Stimulated activated CD4-positive, alpha-beta T cell treated with anti-CD3 and anti-CD28 coated beads, Interleukin-1b, Interleukin-23, amount 100 ng/mL, for 24 hours (primary cell): ENCODE measurements around the gene PROSER1.
"Not testable (repeated sequence)": the region's sequence is repeated elsewhere in the genome, so short reads cannot be mapped to it uniquely, and the experiment has no call there.

Experiments used
- DNase-seq, 4 experiments: peaks; one replicate each; pipeline ENCODE4 v3.0.0-alpha.2; 2020; ENCODE audit warnings: low read depth in 4 of 4, low spot score in 1 of 4

PROSER1 gene

DNA sequence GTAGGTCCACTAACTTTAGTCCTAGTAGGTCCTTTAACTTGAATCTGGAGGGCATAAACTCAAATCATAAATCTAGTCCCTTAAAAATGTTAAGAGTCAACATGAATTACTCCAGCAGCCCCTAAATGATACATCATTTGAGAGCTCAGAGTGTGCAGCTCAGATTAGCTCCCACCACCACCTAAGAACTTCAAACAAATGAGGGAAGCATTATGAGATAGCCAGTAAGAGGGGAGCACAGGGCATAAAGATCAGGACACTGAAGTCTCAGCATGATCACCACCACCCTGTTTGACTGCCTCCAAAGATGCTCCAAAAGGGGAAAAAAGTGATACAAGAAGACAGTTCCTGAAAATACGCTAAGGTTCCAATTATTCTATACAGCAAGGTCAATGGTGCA lies 5.7 kb downstream of the PROSER1 start:
- no peak for DNase-seq

DNA sequence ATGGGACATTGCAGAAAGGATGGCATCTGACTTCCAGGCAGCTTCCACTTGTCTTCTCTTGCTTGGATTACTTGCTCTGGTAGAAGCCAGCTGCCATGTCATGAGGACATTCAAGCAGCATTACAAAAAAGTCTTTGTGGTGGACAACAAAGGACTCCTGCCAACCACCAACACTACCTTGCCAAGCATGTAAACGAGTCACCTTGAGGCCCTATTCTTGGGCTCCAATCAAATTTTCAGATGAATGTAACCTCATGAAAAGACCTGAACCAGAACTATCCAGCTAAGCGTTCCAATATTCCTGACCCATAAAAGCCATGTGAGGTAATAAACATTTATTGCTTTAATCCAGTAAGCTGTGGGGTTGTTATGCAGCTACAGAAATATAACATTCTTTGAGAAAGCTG lies 12.5 kb downstream of the PROSER1 start:
- no peak for DNase-seq

DNA sequence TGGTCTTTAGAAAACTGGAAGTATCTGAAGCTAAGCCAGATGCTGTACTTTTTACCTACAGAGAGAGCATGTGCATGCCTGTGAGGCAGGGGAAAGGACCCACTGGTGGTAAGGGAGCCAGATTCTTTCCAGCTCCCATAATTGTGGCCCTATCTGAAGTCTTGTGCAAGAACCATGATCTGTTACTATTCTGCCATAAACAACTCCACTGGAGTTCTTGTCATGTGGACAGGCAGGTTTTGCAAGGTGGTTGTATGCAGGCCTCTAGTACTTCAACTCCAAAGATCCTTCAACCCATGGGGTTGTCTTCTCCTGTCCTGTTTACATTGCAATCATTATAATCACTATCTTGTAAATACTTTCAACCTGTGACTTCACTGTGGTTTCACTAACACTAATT lies 14.1 kb downstream of the PROSER1 start:
- no peak for DNase-seq

DNA sequence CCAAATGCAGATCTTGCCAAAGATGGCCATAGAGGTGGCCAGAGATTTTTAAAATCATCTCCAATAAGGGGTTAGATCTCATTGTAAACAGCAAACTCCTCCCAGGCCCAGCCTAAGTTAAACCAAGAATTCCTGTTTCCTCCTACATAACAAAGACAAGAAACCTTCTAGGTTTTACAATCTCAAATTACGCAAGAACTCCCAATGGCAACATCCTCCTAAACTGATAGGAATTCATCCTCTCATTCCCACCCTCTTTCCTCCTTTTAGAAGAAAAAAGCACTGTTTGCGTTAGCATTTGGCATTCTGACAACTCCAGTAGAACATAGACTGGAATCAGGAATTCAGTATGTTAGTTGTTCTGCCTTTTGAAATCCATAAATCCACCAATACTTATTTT lies 14.6 kb downstream of the PROSER1 start:
- no peak for DNase-seq

DNA sequence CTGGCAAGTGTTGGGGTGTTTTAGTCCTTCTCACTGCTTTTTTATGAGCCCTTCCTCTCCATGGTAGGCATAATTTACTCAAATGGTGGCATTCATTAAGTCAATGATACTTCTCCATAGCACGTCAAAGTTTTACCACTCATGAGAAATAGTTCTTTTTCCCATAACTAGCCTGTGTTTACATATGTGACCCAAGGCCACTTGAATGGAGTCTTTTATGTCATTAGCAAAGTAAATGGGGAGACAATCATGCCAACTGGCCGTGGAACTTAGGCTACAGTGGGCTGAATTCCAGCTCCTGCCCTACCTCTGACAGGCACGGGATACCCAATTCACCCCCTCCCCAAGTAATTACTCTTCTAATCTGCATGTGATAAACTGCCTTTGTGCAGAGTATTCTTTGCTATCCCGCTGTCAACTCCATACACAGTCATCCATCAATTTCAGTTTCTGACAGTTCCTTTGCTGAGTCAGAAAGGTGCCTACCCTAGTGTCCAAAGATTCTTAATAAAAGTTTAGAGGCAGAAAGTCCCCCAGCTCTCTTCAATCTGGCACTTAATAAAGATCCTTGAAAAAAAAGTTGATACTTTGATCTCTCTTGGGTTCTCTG lies 16.9 kb downstream of the PROSER1 start:
- DNase-seq, result no peak

DNA sequence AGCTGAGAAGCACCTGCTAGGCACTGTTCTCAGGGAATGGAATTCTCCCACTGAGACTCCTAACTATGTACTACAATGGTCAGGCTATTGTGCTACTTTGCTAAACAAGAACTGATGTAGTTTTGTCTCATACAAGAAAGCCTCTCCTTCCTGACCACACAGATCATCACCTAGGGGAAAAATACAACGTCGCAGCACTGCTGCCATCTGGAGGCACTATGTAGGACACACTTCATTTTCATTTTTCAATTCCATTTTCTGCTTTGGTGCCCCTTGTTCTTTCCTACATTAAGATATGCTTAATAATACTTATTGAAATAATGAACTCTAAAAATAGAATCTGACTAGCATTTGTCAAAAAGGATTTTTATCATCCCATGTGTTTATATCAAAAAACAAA lies 21.1 kb downstream of the PROSER1 start:
- no peak for DNase-seq

DNA sequence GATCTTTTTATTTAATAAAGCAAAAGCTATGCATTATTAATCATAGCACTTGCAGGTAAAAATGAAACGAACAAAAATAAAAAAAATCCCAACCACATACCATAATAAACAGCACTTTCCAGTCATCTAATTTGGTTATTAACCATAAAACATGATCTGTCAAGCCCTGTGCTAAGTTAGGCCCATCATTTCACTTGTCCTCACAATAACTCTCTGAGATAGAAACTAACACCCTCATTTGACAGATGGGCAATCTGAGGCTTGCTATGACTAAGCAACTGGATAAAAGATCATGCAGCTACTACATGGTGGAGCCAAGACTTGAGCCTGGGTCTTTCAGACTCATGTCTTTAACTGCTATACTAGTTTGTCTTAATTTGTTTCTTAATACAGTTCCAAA lies 21.8 kb downstream of the PROSER1 start:
- DNase-seq, result no peak

DNA sequence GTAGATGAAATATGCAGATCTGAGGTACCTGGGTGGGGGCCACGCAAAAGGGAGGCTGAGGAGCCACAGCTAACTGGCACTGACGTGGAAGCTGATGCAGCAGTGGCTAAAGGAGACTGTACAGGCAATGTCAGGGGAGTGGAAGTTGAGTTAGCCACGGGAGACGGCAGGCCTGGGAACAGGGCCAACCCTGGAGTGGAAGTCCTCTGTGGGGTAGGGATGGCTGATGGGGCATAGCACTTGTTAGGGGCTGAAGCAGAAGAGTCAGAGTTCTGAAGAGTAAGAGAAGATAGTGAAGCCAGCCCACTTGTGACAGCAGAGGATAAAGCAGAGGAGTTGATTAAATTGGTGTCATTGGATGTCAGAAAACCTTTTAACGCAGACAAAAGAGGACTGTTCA lies 24.4 kb downstream of the PROSER1 start:
- DNase-seq, result no peak

DNA sequence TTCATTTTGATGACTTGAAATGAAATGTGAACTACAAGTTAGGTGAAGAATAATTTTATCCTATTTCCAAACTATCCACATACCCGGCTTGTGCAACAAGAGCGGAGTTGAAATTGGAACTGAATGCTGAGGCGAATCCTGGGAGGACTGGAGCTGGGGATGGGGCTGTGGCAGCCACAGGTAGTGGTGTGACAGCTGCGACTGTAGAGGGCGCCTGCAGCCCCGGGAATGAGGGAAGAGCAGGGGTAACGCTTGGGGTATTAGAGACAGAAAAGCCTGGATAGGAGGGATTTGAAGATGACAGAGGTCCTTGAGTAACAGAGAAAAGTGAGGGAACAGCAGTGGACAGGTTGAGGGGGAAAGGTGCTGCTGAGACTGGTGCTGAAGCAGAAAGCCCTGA lies 25.3 kb downstream of the PROSER1 start:
- DNase-seq, result no peak

DNA sequence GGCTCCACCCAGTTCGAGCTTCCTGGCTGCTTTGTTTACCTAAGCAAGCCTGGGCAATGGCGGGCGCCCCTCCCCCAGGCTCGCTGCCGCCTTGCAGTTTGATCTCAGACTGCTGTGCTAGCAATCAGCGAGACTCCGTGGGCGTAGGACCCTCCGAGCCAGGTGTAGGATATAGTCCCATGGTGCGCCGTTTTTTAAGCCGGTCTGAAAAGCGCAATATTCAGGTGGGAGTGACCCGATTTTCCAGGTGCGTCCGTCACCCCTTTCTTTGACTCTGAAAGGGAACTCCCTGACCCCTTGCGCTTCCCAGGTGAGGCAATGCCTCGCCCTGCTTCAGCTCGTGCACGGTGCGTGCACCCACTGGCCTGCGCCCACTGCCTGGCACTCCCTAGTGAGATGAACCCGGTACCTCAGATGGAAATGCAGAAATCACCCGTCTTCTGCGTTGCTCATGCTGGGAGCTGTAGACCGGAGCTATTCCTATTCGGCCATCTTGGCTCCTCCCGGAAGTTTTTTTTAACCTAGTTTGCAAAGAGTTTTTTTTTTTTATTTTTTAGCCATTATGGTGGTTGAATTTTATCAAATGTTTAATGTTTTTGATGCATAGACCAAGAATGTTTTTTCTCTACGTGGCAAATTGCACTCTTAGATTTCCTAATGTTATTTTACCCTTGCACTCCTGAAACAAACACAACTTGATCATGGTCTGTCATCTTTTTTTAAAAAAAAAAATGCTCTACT lies 31.3 kb downstream of the PROSER1 start:
- DNase-seq, result not testable (repeated sequence)

DNA sequence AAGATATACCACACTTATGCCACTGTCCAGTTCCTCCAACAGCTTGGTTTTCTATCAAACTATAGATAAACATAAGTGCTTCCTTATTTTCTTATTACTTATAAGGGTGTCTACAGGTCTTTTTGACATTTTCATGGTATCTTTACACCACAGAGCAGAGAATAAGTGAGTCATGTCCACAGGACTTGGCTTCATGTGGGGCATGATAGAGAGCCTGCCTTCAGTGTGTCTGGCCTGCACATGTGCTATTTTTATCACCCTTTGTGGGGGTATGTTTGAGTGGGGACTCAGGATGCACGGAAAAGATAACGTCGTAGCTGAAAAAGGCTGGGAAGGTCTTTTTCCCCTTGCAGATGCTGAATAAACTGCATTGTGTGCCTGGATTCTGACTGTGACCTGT lies 39.1 kb downstream of the PROSER1 start:
- no peak for DNase-seq

DNA sequence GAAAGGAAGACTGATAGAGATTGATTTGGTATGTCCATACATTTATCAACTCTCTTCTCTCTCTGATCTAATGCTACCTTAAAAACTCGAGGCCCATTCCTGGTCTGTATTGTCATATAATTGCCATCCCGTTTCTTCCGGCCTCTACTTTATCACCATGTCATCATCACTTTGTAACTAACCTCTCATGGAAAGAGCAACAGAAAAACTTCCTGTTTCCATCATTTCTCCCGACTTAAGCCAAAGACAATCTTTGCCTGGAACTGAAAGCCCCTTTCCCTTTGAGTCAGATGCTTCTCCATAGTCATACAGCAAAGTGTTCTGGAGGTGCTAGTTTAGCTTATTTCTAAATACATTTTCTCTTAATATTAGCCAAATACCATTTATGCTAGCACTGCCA lies 44.5 kb downstream of the PROSER1 start:
- no peak for DNase-seq

DNA sequence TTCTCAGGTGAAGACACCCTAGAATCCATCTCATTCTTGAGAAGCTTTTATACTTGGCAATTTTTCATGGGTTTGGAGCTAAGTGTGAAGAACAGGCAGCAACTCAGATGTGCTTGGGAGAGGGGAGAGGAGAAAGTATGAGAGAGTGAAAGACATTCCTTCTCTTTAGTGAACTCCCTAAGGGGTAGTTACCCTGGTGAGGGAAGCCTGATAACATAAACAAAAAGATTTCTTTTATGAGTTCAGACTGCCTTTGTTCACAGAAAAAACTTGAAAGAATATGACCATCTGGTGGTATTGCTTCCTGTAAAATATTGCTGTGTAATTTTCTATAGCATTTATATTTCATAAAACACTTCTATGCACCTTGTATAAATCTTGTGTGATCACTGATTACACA lies 47.2 kb downstream of the PROSER1 start, which contains the start of gene STOML3:
TSS of gene STOML3 (minus strand) at position 139 of the 400 bp plus-strand sequence. CDS start at position 29, 110 bp downstream.
- no peak for DNase-seq

DNA sequence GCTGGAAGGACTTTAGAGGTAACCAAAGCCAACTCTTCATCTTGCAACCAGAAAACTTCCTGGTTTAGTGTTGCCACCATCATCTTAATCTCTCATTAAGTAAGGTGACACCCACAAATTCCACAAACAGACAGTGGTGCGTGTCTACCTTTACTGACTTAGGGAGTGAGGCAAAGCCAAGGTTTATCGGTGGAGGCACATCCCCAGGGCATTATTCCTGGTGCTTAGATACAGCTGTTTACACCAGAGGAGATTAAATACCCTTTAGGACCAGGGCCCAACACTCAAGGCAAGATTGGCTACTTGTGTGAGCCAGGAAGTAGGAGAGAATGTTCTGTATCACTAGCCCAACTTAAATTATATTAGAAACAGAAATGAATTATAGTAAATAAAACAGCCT lies 56.8 kb downstream of the PROSER1 start:
- no peak for DNase-seq

DNA sequence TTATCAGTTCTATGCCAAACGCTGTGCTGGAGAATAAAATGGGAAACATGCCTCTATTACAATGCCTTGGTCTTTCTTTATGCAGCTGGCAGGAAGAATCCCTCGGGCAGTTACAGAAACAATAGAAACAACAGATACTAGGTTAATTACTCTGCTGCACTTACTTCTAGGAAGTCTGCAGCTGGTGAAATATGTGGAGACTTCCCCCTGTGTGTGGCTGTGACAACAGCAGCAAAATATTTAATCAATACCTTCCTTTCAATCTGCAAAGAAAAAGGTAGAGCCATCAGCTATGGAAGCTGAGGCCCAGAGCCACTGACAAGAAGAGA lies 57.2 kb downstream of the PROSER1 start:
- DNase-seq, result no peak

DNA sequence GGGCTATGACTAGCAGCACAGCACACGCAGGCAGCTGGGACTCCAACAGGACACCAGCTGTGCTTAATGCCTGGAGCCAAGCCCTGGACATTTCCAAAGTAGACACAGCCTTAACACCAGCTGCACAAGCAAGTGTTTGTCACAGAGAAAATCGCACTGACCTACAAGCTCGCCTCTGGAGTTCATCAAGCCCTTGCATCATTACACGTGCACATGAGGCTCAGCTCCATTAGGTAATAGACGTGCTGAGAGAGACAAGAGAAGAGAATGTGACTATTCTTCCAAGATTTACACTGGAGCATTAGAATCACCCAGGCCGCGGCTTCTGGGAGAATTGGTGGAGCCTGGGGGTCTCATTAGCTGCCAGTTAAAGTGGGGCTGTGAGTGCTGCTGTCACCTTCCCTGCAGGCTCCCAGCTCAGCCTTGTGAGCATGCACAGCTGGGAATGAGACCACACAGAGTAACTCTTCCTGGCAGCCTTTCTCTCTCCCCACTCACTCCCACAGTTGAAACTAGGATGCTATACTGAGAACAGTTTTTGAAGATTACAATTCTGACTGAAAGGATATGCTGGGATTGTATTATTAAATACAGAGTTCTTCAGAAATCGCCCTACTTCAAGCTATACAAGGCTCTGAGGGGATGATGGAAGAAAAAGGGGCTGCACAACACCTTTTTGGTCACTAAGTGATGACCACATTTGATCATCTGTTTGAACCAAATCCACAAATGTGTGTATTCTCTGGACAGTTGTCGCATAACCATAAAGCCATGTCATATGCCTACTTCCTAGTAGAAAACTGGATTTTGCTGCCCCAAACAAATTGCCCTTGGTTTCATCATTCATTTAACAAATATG lies 57.8 kb downstream of the PROSER1 start:
- no peak for DNase-seq

DNA sequence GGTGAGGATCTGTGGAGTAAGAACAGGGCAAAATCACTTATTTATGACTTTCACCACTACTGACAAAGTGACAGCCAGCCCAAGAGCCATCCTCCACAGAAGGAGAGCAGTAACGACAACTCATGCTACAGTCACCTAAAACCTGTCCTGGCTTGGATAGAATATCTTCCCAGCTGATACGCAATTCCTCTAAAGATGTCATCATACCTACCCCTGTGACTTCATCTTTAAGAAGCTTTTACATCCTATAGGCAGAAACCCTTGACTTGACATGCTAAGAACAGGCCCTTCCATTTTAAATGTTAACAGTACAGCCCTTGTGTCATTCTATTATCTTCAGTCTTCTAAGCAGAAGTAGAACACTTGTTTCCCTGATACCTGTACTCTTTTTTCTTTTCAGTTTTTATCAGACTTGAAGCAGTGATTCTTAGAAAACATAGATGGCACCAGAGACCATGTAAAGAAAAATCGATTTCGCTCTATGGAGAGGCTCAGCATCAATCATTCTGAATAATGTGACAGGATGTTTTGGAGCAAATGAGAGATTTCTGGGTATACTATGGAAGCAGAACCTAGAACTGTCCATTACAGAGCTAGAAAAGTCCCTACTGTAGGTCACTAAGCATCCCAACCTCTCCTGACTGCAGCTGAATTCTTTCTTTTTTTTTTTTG lies 67.4 kb downstream of the PROSER1 start:
- DNase-seq, result no peak

DNA sequence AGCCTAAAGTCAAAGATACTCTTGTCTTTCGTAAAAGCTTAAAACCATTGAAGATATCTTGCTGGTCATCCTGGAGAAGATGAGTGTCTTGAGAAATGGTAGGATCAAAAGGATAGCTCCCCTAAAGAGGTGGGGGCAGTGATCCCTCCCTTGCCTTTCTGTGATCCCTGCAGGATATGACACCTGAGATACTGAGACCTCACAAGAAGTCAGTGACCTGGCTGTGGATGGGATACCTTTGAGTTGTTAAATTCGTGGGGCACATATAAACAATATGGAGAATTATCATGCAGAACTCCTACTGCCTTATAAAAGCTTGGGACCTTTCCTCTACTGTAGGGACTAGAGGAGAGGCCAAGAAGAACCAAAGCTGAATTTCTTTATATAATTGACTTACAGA lies 68.7 kb downstream of the PROSER1 start:
- DNase-seq, result no peak

DNA sequence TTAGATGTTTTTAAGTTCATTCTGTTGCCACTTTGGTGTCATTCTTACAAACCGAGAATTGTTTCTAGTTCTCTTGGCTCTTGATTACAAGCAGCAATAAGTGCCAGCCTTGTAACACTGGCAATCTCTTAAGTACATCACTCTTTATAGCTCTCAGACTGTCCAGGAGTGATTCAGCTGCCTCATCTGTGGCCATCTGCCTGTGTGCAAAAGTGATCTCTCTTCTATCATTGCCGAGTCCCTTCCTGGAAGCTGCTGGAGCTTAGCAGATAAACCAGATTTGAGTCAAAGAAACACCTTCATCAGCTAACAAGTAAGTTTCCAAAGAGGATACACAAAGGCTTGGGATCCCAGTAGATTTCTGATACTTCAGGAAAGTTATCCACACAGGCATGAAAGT lies 70.4 kb downstream of the PROSER1 start:
- DNase-seq, result no peak

DNA sequence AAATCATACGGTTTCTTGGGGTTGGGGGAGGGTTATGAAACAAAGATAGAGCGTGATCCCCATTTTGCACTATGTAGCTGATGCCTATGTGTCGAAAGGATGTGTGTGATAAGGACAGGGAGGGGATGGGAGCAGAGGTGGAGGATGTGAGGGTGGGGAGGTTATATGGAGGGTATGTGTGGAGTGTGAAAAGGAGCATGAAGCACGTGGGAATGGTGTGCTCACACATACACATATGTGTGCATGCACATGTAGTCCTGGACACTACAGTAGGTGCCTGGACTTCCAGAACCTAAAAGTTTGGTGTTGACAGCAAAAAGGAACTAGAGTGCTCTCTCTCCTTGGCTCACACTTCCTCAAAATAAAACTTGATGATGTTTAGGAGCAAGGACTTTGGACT lies 72.6 kb downstream of the PROSER1 start:
- DNase-seq, result no peak

DNA sequence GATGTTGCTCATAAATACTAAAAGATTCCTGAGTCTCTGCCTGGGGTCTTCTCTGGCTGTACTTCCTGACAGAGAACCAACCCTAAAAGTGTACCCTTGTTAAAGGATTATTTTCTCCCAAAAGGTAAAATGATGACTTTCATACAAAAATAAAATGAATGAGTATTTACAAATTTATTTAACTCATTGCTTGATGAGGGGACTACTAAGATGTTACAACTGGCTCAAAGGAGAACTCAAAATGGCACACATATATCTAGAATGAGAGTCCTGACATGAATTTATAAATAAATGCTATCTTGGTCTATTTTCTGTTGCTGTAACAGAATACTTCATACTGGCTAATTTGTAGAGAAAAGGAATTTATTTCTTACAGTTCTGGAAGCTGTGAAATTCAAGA lies 77.7 kb downstream of the PROSER1 start:
- DNase-seq, result no peak
